Measurements from ENCODE around the gene ZNF566. TPM values are rescaled to one million over a fixed set of nuclear protein-coding genes. Genes with fewer than 3 reads are reported as not detected.

Gene ZNF566
- total RNA-seq: 1 to 10 TPM; 5.6 to 6.5 TPM

GRCh38 chr19:36489118-36489919 lies at the start of gene ZNF566:
TSS of gene ZNF566 (minus strand) at chr19:36489561. CDS start at chr19:36476557, 13,004 bp downstream.
- CTCF ChIA-PET: interaction anchor here (0.6 kb wide), 1 partner anchor 12 kb away, joined by 3 read pairs; no protein-coding TSS in a partner anchor
- peaks cover 8% of the 10 kb centered on the region for H3K9me3 Mint-ChIP-seq
- peaks cover 25% of the 10 kb centered on the region for H3K4me1 Mint-ChIP-seq (ENCODE audit: low read depth)
- H3K27me3 Mint-ChIP-seq: no peaks in the 10 kb centered on the region
- peaks cover 37% of the 10 kb centered on the region for H3K36me3 Mint-ChIP-seq (ENCODE audit: low read depth)
- TF ChIP-seq CTCF (IDR thresholded peaks at IDR 0.05): no peak
- POLR2A ChIA-PET: interaction anchor here (0.6 to 2.0 kb wide), 18 partner anchors 11 to 1371 kb away, joined by 3 to 15 read pairs (median 4); partner anchors contain the start of genes ZFP14, ZNF146, ZNF260 and ZNF382
- ATAC-seq: peak; percentile 94
- DNase-seq: peak; percentile 98
- intact Hi-C loops (cut with micrococcal nuclease): no loop called here
- peak within 1 kb of the TSS; percentile 98 for H3K27ac Mint-ChIP-seq
- H3K4me3 Mint-ChIP-seq: peak within 1 kb of the TSS; percentile 94

- Mint-ChIP-seq H3K36me3 (ENCODE audit: low read depth) (peaks cover 67% of the 10 kb centered on the region), H3K27ac (peak overlapping the region; percentile 97), H3K27me3 (no peaks in the 10 kb centered on the region), H3K9me3 (peaks cover 25% of the 10 kb centered on the region), H3K4me3 (peak overlapping the region; percentile 90), H3K4me1 (ENCODE audit: low read depth) (peaks cover 15% of the 10 kb centered on the region)
- ChIA-PET CTCF (interaction anchor here (2.0 kb wide), 1 partner anchor 150 kb away, joined by 4 read pairs; the partner anchor contains the start of gene ZFP14), POLR2A (interaction anchor here (0.7 to 3.0 kb wide), 21 partner anchors 12 to 688 kb away, joined by 3 to 12 read pairs (median 4); partner anchors contain the start of genes ZFP14, ZNF382, ZNF529 and ZNF566)
- intact Hi-C loops (cut with micrococcal nuclease): loop anchor here (5.0 kb wide), 1 partner anchor 158 kb away; the partner anchor contains the start of gene ZNF567
- TF ChIP-seq CTCF (IDR thresholded peaks at IDR 0.05): no peak
- DNase-seq (peak; percentile 79), ATAC-seq (peak; percentile 25)
Measured at GRCh38 chr19:36528921-36529518, 39.7 kb upstream of the ZNF566 start.

- Mint-ChIP-seq H3K36me3 (ENCODE audit: low read depth) (peaks cover 66% of the 10 kb centered on the region), H3K27ac (peak within 1 kb of the TSS; percentile 97), H3K4me1 (ENCODE audit: low read depth) (peaks cover 15% of the 10 kb centered on the region), H3K27me3 (no peaks in the 10 kb centered on the region), H3K9me3 (peaks cover 20% of the 10 kb centered on the region), H3K4me3 (peak within 1 kb of the TSS; percentile 90)
- ChIA-PET CTCF (interaction anchor here (2.0 kb wide), 1 partner anchor 150 kb away, joined by 4 read pairs; the partner anchor contains the start of gene ZFP14), POLR2A (interaction anchor here (0.7 to 3.0 kb wide), 21 partner anchors 13 to 689 kb away, joined by 3 to 12 read pairs (median 3); partner anchors contain the start of genes ZFP14, ZNF382, ZNF529 and ZNF566)
- peak; percentile 88 for ATAC-seq
- intact Hi-C loops (cut with micrococcal nuclease): loop anchor here (5.0 kb wide), 1 partner anchor 159 kb away; the partner anchor contains the start of gene ZNF567
- TF ChIP-seq CTCF (IDR thresholded peaks at IDR 0.05): no peak
- DNase-seq: peak; percentile 94
Measured at GRCh38 chr19:36528194-36528920, 39.0 kb upstream of the ZNF566 start, which contains the start of gene ZNF260. TSS of gene ZNF260 (minus strand) at chr19:36528271. CDS start at chr19:36515238, 13,033 bp downstream.

- H3K4me1 Mint-ChIP-seq (ENCODE audit: low read depth): peaks cover 15% of the 10 kb centered on the region
- intact Hi-C loops (cut with micrococcal nuclease): loop anchor here (5.0 kb wide), 1 partner anchor 159 kb away; the partner anchor contains the start of gene ZNF567
- H3K4me3 Mint-ChIP-seq: peak overlapping the region; percentile 90
- POLR2A ChIA-PET: interaction anchor here (0.8 to 2.6 kb wide), 10 partner anchors 14 to 689 kb away, joined by 3 to 12 read pairs (median 4); partner anchors contain the start of genes ZNF529 and ZNF566
- CTCF ChIA-PET: no interaction called here
- H3K27ac Mint-ChIP-seq: peak overlapping the region; percentile 97
- H3K36me3 Mint-ChIP-seq (ENCODE audit: low read depth): peaks cover 68% of the 10 kb centered on the region
- peaks cover 22% of the 10 kb centered on the region for H3K9me3 Mint-ChIP-seq
- no peak for DNase-seq
- peak; percentile 1 for ATAC-seq
- no peak for TF ChIP-seq CTCF (IDR thresholded peaks at IDR 0.05)
- H3K27me3 Mint-ChIP-seq: no peaks in the 10 kb centered on the region
Measured at GRCh38 chr19:36527873-36528193, 38.5 kb upstream of the ZNF566 start.

All from activated CD8-positive, alpha-beta T cell treated with anti-CD3 and anti-CD28 coated beads for 36 hours (primary cell).